ENCODE results near the gene PPP1R27.
A peak's percentile ranks its signal among the peaks of the same experiment; 100 is the strongest.

Gene PPP1R27

GRCh38 chr17:81863833-81864768 lies 29.3 kb upstream of the PPP1R27 start:
- no peak overlapping the region for H3K4me3 ChIP-seq (ENCODE audit: low read length)
- DNase-seq (ENCODE audit: low read depth, low spot score), result no peak

DNA sequence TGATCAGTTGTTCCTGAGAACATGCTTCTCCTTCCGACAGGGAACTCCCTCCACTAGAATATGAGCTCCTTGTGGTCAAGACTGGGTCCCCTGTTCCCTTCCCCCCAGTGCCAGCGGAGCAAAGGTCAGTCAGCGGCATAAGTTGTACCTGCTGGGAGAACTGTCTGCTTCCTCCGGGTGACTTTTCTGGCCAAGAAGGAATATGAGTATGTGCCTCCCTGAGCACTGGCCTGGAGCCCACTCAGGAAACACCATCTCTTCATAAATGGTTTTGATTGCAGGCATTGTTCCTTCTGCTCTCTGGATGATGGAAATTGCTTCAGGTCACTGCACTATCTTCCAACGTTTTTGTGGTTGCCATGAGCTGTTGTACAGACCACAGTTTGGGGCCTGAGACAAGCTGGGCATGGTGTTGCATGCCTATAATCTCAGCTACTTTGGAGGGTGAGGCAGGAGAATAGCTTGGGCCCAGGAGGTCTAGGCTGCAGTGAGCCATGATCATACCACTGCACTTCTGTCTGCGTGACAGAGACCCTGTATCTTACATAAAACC lies 28.3 kb upstream of the PPP1R27 start:
- no peak overlapping the region for H3K4me3 ChIP-seq (ENCODE audit: low read length)
- DNase-seq (ENCODE audit: low read depth, low spot score), result no peak

DNA sequence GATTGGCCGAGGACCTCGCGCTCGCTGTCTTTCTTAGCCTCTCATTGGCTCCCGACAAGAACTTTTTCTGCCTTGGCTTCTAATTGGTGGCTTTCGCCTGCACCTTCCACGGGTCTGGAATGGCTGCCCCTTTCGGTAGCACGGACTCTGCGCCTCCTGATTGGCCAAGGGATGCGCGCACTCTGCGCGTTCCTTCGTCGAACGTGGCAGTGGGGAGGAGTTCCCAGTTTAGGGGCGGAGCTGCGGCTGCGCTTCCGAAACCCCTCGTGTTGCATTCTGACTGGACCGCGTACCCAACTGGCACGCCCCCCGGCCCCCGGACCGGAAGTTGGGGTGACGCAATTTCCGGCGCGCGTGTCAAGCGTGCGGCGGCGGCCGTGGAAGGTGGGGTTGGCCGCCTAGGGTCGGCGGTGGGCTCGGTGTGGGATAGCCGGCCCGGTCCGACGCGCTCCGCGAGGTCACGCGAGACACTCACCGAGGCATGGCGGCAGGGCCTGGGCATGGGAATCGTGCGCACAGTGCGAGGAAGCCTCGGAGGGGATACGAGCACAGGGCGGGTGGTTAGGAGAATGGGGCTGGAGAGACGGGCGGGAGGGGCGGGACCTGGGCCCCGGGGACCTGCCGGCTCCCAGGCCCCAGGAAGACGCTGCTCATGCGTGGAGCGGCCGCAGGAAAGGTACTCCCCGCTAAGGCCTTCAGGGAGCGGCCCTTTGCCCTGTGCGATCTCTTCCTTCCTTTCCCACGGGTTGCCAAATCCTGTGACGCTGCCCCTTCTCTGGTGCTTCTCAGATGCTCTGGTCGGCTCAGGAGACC lies 26.1 kb upstream of the PPP1R27 start:
- peak overlapping the region; percentile 75 for H3K4me3 ChIP-seq (ENCODE audit: low read length)

GRCh38 chr17:81859906-81860755 lies 25.3 kb upstream of the PPP1R27 start, which contains the start of gene P4HB:
Gene P4HB (minus strand): TSS chr17:81860535. CDS start chr17:81860471, 64 bp downstream.
- no peak for DNase-seq (ENCODE audit: low read depth, low spot score)

More for the DNA sequence above, 26.1 kb upstream of the PPP1R27 start:
- peak; percentile 100 for DNase-seq (ENCODE audit: low read depth, low spot score)

GRCh38 chr17:81858967-81859905 lies 24.4 kb upstream of the PPP1R27 start:
- no peak for DNase-seq (ENCODE audit: low read depth, low spot score)

More at GRCh38 chr17:81859906-81860755, 25.3 kb upstream of the PPP1R27 start, which contains the start of gene P4HB:
- H3K4me3 ChIP-seq (ENCODE audit: low read length), result peak within 1 kb of the TSS; percentile 75

GRCh38 chr17:81858170-81858966 lies 23.5 kb upstream of the PPP1R27 start:
- H3K4me3 ChIP-seq (ENCODE audit: low read length), result peak overlapping the region; percentile 61
- peak; percentile 54 for DNase-seq (ENCODE audit: low read depth, low spot score)

More at GRCh38 chr17:81858967-81859905, 24.4 kb upstream of the PPP1R27 start:
- H3K4me3 ChIP-seq (ENCODE audit: low read length), result peak overlapping the region; percentile 61

DNA sequence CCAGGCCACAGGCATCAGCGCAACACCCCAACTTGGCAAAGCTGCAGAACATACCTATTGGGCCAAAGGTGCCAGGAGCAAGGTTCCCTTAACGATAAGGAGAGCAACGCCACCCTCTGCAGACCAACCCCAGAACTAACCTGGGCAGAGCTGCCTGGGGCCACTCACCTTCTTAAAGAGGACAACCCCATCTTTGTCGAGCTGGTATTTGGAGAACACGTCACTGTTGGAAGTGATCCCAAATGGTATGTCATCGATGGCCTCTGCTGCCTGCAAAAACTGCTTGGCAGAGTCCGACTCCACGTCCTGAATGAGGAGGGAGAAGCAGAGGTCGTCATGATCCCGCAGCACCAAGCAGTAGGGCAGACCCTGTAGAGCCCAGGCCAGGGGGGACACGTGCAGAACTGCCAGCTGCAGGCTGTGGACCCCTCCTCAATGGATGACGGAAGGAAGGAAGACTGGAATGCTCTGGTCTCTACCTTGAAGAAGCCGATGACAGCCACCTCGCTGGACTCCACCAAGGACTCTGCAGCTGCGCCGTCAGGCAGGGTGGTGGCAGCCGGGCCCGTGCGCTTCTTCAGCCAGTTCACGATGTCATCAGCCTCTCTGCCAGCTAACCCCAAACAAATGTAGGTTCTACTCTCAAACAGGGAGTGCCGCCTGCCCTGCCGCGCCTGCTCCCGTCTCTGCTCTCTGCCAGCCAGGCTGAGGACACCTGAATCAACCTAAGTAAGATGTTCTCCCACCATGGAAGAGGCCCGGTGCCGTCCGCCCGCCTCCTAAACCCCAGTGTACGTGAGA lies 20.3 kb upstream of the PPP1R27 start:
- DNase-seq (ENCODE audit: low read depth, low spot score), result no peak
- no peak overlapping the region for H3K4me3 ChIP-seq (ENCODE audit: low read length)

- DNase-seq (ENCODE audit: low read depth, low spot score), result no peak
- H3K4me3 ChIP-seq (ENCODE audit: low read length), result no peak overlapping the region
Measured at GRCh38 chr17:81852237-81852636, 17.4 kb upstream of the PPP1R27 start.

- no peak overlapping the region for H3K4me3 ChIP-seq (ENCODE audit: low read length)
- no peak for DNase-seq (ENCODE audit: low read depth, low spot score)
Measured at GRCh38 chr17:81851423-81851822, 16.6 kb upstream of the PPP1R27 start.

- H3K4me3 ChIP-seq (ENCODE audit: low read length), result no peak overlapping the region
- no peak for DNase-seq (ENCODE audit: low read depth, low spot score)
Measured at GRCh38 chr17:81849457-81849856, 14.6 kb upstream of the PPP1R27 start.

GRCh38 chr17:81846743-81847689 lies 12.2 kb upstream of the PPP1R27 start:
- H3K4me3 ChIP-seq (ENCODE audit: low read length), result no peak overlapping the region
- no peak for DNase-seq (ENCODE audit: low read depth, low spot score)

GRCh38 chr17:81845881-81846742 lies 11.3 kb upstream of the PPP1R27 start:
- H3K4me3 ChIP-seq (ENCODE audit: low read length), result no peak overlapping the region
- no peak for DNase-seq (ENCODE audit: low read depth, low spot score)

- H3K4me3 ChIP-seq (ENCODE audit: low read length), result no peak overlapping the region
- no peak for DNase-seq (ENCODE audit: low read depth, low spot score)
Measured at GRCh38 chr17:81845361-81845760, 10.5 kb upstream of the PPP1R27 start.

- DNase-seq (ENCODE audit: low read depth, low spot score), result no peak
Measured at GRCh38 chr17:81844887-81845286, 10.0 kb upstream of the PPP1R27 start.

More at GRCh38 chr17:81844887-81845286, 10.0 kb upstream of the PPP1R27 start:
- H3K4me3 ChIP-seq (ENCODE audit: low read length), result no peak overlapping the region
